Nephron progenitor cell (in vitro differentiated cells): Measurements from ENCODE around the gene DGKB.

Experiments
- DNase-seq: peaks from one replicate; pipeline ENCODE4 v3.0.0; 2021
- H3K27ac Mint-ChIP-seq: 2 replicates; pipeline ENCODE4 v1.8.0; 2021; ENCODE audit warnings: mild to moderate bottlenecking, moderate library complexity, mixed read lengths
- H3K27me3 Mint-ChIP-seq: 2 replicates; pipeline ENCODE4 v1.8.0; 2021; ENCODE audit warnings: mild to moderate bottlenecking, low read depth, mixed read lengths; ENCODE audit not compliant: poor library complexity
- H3K36me3 Mint-ChIP-seq: 2 replicates; pipeline ENCODE4 v1.8.0; 2021; ENCODE audit warnings: low read depth, mixed read lengths
- H3K4me1 Mint-ChIP-seq: 2 replicates; pipeline ENCODE4 v1.8.0; 2021; ENCODE audit warnings: mixed read lengths
- H3K4me3 Mint-ChIP-seq: 2 replicates; pipeline ENCODE4 v1.8.0; 2021; ENCODE audit warnings: mild to moderate bottlenecking, moderate library complexity, mixed read lengths
- H3K9me3 Mint-ChIP-seq: 2 replicates; pipeline ENCODE4 v1.8.0; 2021; ENCODE audit warnings: mild to moderate bottlenecking, moderate library complexity, mixed read lengths
- CTCF ChIP-seq: fragments of 200-600 bp; sonication (generic); IDR thresholded peaks from 2 replicates; pipeline ENCODE4 v1.5.0; 2021; ENCODE audit warnings: antibody characterized with exemption

The DGKB gene

GRCh38 chr7:14389595-14389994, 513.0 kb downstream of the DGKB start:
- Mint-ChIP-seq H3K27ac (no peak overlapping the region), H3K4me1 (no peaks in the 10 kb centered on the region), H3K27me3 (no peaks in the 10 kb centered on the region), H3K4me3 (no peak overlapping the region), H3K9me3 (no peaks in the 10 kb centered on the region), H3K36me3 (no peaks in the 10 kb centered on the region)
- no peak for DNase-seq
- TF ChIP-seq CTCF = no peak

GRCh38 chr7:14389181-14389591, 513.4 kb downstream of the DGKB start:
- Mint-ChIP-seq H3K9me3 (no peaks in the 10 kb centered on the region), H3K36me3 (no peaks in the 10 kb centered on the region), H3K4me1 (no peaks in the 10 kb centered on the region), H3K4me3 (no peak overlapping the region), H3K27me3 (no peaks in the 10 kb centered on the region), H3K27ac (no peak overlapping the region)
- no peak for DNase-seq
- no peak for TF ChIP-seq CTCF

- no peaks in the 10 kb centered on the region for H3K4me1 Mint-ChIP-seq
- H3K4me3 Mint-ChIP-seq = no peak overlapping the region
- H3K36me3 Mint-ChIP-seq = no peaks in the 10 kb centered on the region
- TF ChIP-seq CTCF = no peak
- H3K27me3 Mint-ChIP-seq = no peaks in the 10 kb centered on the region
- no peak for DNase-seq
- H3K9me3 Mint-ChIP-seq = no peaks in the 10 kb centered on the region
- H3K27ac Mint-ChIP-seq = no peak overlapping the region
These were observed 517.5 kb downstream of the DGKB start for GRCh38 chr7:14385074-14385473.

GRCh38 chr7:14381936-14382335, 520.6 kb downstream of the DGKB start:
- H3K4me1 Mint-ChIP-seq = no peaks in the 10 kb centered on the region
- no peaks in the 10 kb centered on the region for H3K36me3 Mint-ChIP-seq
- no peaks in the 10 kb centered on the region for H3K9me3 Mint-ChIP-seq
- no peaks in the 10 kb centered on the region for H3K27me3 Mint-ChIP-seq
- H3K4me3 Mint-ChIP-seq = no peak overlapping the region
- H3K27ac Mint-ChIP-seq = no peak overlapping the region
- TF ChIP-seq CTCF = no peak
- no peak for DNase-seq

- H3K36me3 Mint-ChIP-seq = no peaks in the 10 kb centered on the region
These were observed 521.2 kb downstream of the DGKB start for GRCh38 chr7:14381306-14381705.

More at GRCh38 chr7:14381306-14381705, 521.2 kb downstream of the DGKB start:
- Mint-ChIP-seq H3K27me3 (no peaks in the 10 kb centered on the region), H3K4me3 (no peak overlapping the region), H3K4me1 (no peaks in the 10 kb centered on the region), H3K9me3 (no peaks in the 10 kb centered on the region), H3K27ac (no peak overlapping the region)
- TF ChIP-seq CTCF = no peak
- DNase-seq = no peak
